HG02973 (cell line): ENCODE data around the gene SEMA6B.

Source experiments
- ATAC-seq: cut with Tn5 transposase; IDR thresholded peaks from one replicate; pipeline ENCODE4 v1.9.1; 2021; ENCODE audit warnings: moderate library complexity; ENCODE audit not compliant: unreplicated experiment

SEMA6B gene

GRCh38 chr19:4510435-4511255 is 48.8 kb downstream of the SEMA6B start:
- no peak for ATAC-seq

GRCh38 chr19:4508698-4509097 is 50.8 kb downstream of the SEMA6B start:
- ATAC-seq: no peak

- no peak for ATAC-seq
These were observed 51.7 kb downstream of the SEMA6B start for GRCh38 chr19:4507804-4508203.

- no peak for ATAC-seq
These were observed 52.4 kb downstream of the SEMA6B start for GRCh38 chr19:4507150-4507452.

- ATAC-seq: no peak
These were observed 52.9 kb downstream of the SEMA6B start for GRCh38 chr19:4506449-4507149.

- no peak for ATAC-seq
These were observed 53.7 kb downstream of the SEMA6B start for GRCh38 chr19:4505570-4506448.

- ATAC-seq: no peak
These were observed 54.5 kb downstream of the SEMA6B start for GRCh38 chr19:4504891-4505569.

GRCh38 chr19:4504297-4504701 is 55.2 kb downstream of the SEMA6B start:
- no peak for ATAC-seq

GRCh38 chr19:4503825-4504170 is 55.7 kb downstream of the SEMA6B start:
- ATAC-seq: no peak

GRCh38 chr19:4503132-4503824 is 56.2 kb downstream of the SEMA6B start:
- no peak for ATAC-seq

GRCh38 chr19:4502282-4503131 is 57.0 kb downstream of the SEMA6B start:
- no peak for ATAC-seq

- no peak for ATAC-seq
These were observed 57.8 kb downstream of the SEMA6B start for GRCh38 chr19:4501691-4502090.

GRCh38 chr19:4500841-4501591 is 58.5 kb downstream of the SEMA6B start:
- no peak for ATAC-seq

- no peak for ATAC-seq
These were observed 59.6 kb downstream of the SEMA6B start for GRCh38 chr19:4499855-4500254.

GRCh38 chr19:4499318-4499717 is 60.2 kb downstream of the SEMA6B start:
- no peak for ATAC-seq

- no peak for ATAC-seq
These were observed 60.8 kb downstream of the SEMA6B start for GRCh38 chr19:4498694-4499093.

- no peak for ATAC-seq
These were observed 61.6 kb downstream of the SEMA6B start for GRCh38 chr19:4497770-4498389.

- ATAC-seq: no peak
These were observed 63.2 kb downstream of the SEMA6B start for GRCh38 chr19:4496304-4496703.
